SK-N-SH treated with all-trans-retinoic acid at 6 μM for 48 hours (cell line): ENCODE data around the gene EDN1.

Source experiments
- ATAC-seq: fragments of 200-7000 bp; cut with Tn5 transposase; 3 replicates; pipeline ENCODE4 v1.9.1; 2020; ENCODE audit warnings: mild to moderate bottlenecking, moderate library complexity
- ARNTL ChIP-seq: fragments of 450-650 bp; formaldehyde crosslinking; IDR thresholded peaks from 2 replicates; pipeline ENCODE4 v1.5.0; 2020; ENCODE audit warnings: low read depth, mild to moderate bottlenecking, moderate library complexity, borderline replicate concordance
- BACH2 ChIP-seq: fragments of 250-450 bp; sonication (Bioruptor Pico); IDR thresholded peaks from 2 replicates; pipeline ENCODE4 v1.9.0; 2021; ENCODE audit warnings: mild to moderate bottlenecking, borderline replicate concordance
- CREB5 ChIP-seq: fragments of 250-450 bp; sonication (Bioruptor Pico); IDR thresholded peaks from 2 replicates; pipeline ENCODE4 v1.5.1; 2020; ENCODE audit warnings: low read depth, mild to moderate bottlenecking, moderate library complexity
- CSDC2 ChIP-seq: fragments of 250-450 bp; sonication (Bioruptor Pico); IDR thresholded peaks from 2 replicates; pipeline ENCODE4 v1.5.0; 2020; ENCODE audit warnings: mild to moderate bottlenecking, moderate library complexity
- ESRRG ChIP-seq: fragments of 250-450 bp; sonication (Bioruptor Pico); IDR thresholded peaks from 2 replicates; pipeline ENCODE4 v1.6.1; 2021; ENCODE audit warnings: mild to moderate bottlenecking
- GLIS3 ChIP-seq: fragments of 250-450 bp; sonication (Bioruptor Pico); IDR thresholded peaks from 2 replicates; pipeline ENCODE4 v1.5.0; 2020; ENCODE audit warnings: mild to moderate bottlenecking, moderate library complexity
- ISL1 ChIP-seq: fragments of 250-450 bp; sonication (Bioruptor Pico); IDR thresholded peaks from 2 replicates; pipeline ENCODE4 v2.1.2; 2022; ENCODE audit warnings: mild to moderate bottlenecking, moderate library complexity
- PPARA ChIP-seq: fragments of 250-450 bp; sonication (Bioruptor Pico); IDR thresholded peaks from 2 replicates; pipeline ENCODE4 v1.5.0; 2020; ENCODE audit warnings: mild to moderate bottlenecking, borderline replicate concordance
- RARB ChIP-seq: fragments of 250-450 bp; sonication (Bioruptor Pico); IDR thresholded peaks from 2 replicates; pipeline ENCODE4 v1.8.0; 2021; ENCODE audit warnings: mild to moderate bottlenecking, moderate library complexity
- SNAI2 ChIP-seq: fragments of 250-450 bp; sonication (Bioruptor Pico); IDR thresholded peaks from 2 replicates; pipeline ENCODE4 v1.5.0; 2020; ENCODE audit warnings: mild to moderate bottlenecking, moderate library complexity
- TCF4 ChIP-seq: fragments of 250-450 bp; sonication (Bioruptor Pico); IDR thresholded peaks from 2 replicates; pipeline ENCODE4 v1.8.0; 2021; ENCODE audit warnings: mild to moderate bottlenecking, moderate library complexity, borderline replicate concordance
- TOX ChIP-seq: fragments of 250-450 bp; sonication (Bioruptor Pico); IDR thresholded peaks from 2 replicates; pipeline ENCODE4 v1.8.0; 2021; ENCODE audit warnings: mild to moderate bottlenecking, moderate library complexity, borderline replicate concordance
- TSHZ2 ChIP-seq: fragments of 250-450 bp; sonication (Bioruptor Pico); IDR thresholded peaks from 2 replicates; pipeline ENCODE4 v1.5.0; 2020; ENCODE audit warnings: mild to moderate bottlenecking, moderate library complexity
- ZC3H10 ChIP-seq: fragments of 250-450 bp; sonication (Bioruptor Pico); IDR thresholded peaks from 2 replicates; pipeline ENCODE4 v1.5.1; 2021; ENCODE audit warnings: mild to moderate bottlenecking, moderate library complexity
- ZFP3 ChIP-seq: fragments of 250-450 bp; sonication (Bioruptor Pico); IDR thresholded peaks from 2 replicates; pipeline ENCODE4 v1.5.0; 2020; ENCODE audit warnings: mild to moderate bottlenecking, moderate library complexity
- ZFP30 ChIP-seq: fragments of 450-650 bp; formaldehyde crosslinking; IDR thresholded peaks from 2 replicates; pipeline ENCODE4 v1.5.0; 2022; ENCODE audit warnings: mild to moderate bottlenecking, moderate library complexity
- ZNF565 ChIP-seq: fragments of 450-650 bp; formaldehyde crosslinking; conservative IDR thresholded peaks from 2 replicates; pipeline ENCODE4 v1.5.0; 2020; ENCODE audit warnings: low read depth, mild to moderate bottlenecking, moderate library complexity
- ZNF70 ChIP-seq: fragments of 450-650 bp; formaldehyde crosslinking; IDR thresholded peaks from 2 replicates; pipeline ENCODE4 v1.5.0; 2020; ENCODE audit warnings: mild to moderate bottlenecking, moderate library complexity
- ZNF8 ChIP-seq: fragments of 450-650 bp; formaldehyde crosslinking; IDR thresholded peaks from 2 replicates; pipeline ENCODE4 v1.5.0; 2020; ENCODE audit warnings: mild to moderate bottlenecking, moderate library complexity
- TF ChIP-seq, protein P1 (sequence below): fragments of 250-450 bp; sonication (Bioruptor Pico); IDR thresholded peaks from 2 replicates; pipeline ENCODE4 v1.5.1; 2021; ENCODE audit warnings: mild to moderate bottlenecking, moderate library complexity
- TF ChIP-seq, protein P2 (sequence below): fragments of 250-450 bp; sonication (Bioruptor Pico); IDR thresholded peaks from 2 replicates; pipeline ENCODE4 v1.8.0; 2020; ENCODE audit warnings: mild to moderate bottlenecking, moderate library complexity, borderline replicate concordance
- TF ChIP-seq, protein P3 (sequence below): fragments of 250-450 bp; sonication (Bioruptor Pico); IDR thresholded peaks from 2 replicates; pipeline ENCODE4 v1.8.0; 2021; ENCODE audit warnings: low read depth, mild to moderate bottlenecking, moderate library complexity, borderline replicate concordance

Gene EDN1

GRCh38 chr6:12283904-12284303, 6.3 kb upstream of the EDN1 start:
- no peak for TF ChIP-seq ISL1 (CRISPR knock-in tag)
- no peak for TF ChIP-seq GLIS3
- no peak for TF ChIP-seq ZNF70 (CRISPR knock-in tag)
- TF ChIP-seq SNAI2 = no peak
- TF ChIP-seq ESRRG (CRISPR knock-in tag) = no peak
- TF ChIP-seq TCF4 (CRISPR knock-in tag) = no peak
- TF ChIP-seq ZNF8 = no peak
- TF ChIP-seq ZFP30 (CRISPR knock-in tag) = no peak
- TF ChIP-seq ZNF565 = no peak
- no peak for TF ChIP-seq CSDC2 (CRISPR knock-in tag)
- no peak for TF ChIP-seq BACH2 (CRISPR knock-in tag)
- TF ChIP-seq, protein P1, sequence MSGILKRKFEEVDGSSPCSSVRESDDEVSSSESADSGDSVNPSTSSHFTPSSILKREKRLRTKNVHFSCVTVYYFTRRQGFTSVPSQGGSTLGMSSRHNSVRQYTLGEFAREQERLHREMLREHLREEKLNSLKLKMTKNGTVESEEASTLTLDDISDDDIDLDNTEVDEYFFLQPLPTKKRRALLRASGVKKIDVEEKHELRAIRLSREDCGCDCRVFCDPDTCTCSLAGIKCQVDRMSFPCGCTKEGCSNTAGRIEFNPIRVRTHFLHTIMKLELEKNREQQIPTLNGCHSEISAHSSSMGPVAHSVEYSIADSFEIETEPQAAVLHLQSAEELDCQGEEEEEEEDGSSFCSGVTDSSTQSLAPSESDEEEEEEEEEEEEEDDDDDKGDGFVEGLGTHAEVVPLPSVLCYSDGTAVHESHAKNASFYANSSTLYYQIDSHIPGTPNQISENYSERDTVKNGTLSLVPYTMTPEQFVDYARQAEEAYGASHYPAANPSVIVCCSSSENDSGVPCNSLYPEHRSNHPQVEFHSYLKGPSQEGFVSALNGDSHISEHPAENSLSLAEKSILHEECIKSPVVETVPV = no peak
- no peak for TF ChIP-seq ZFP3 (CRISPR knock-in tag)
- TF ChIP-seq, protein P2, sequence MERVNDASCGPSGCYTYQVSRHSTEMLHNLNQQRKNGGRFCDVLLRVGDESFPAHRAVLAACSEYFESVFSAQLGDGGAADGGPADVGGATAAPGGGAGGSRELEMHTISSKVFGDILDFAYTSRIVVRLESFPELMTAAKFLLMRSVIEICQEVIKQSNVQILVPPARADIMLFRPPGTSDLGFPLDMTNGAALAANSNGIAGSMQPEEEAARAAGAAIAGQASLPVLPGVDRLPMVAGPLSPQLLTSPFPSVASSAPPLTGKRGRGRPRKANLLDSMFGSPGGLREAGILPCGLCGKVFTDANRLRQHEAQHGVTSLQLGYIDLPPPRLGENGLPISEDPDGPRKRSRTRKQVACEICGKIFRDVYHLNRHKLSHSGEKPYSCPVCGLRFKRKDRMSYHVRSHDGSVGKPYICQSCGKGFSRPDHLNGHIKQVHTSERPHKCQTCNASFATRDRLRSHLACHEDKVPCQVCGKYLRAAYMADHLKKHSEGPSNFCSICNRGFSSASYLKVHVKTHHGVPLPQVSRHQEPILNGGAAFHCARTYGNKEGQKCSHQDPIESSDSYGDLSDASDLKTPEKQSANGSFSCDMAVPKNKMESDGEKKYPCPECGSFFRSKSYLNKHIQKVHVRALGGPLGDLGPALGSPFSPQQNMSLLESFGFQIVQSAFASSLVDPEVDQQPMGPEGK (CRISPR knock-in tag) = no peak
- no peak for TF ChIP-seq TOX (CRISPR knock-in tag)
- no peak for TF ChIP-seq CREB5 (CRISPR knock-in tag)
- no peak for TF ChIP-seq ARNTL
- TF ChIP-seq ZC3H10 (CRISPR knock-in tag) = no peak
- TF ChIP-seq, all 23 proteins: peak for 0

GRCh38 chr6:12286373-12287110, 3.6 kb upstream of the EDN1 start:
- no peak for ATAC-seq
- no peak for TF ChIP-seq TCF4 (CRISPR knock-in tag)

More at GRCh38 chr6:12283904-12284303, 6.3 kb upstream of the EDN1 start:
- no peak for ATAC-seq

- no peak for TF ChIP-seq PPARA (CRISPR knock-in tag)
- TF ChIP-seq, protein P2 (CRISPR knock-in tag) = no peak
- no peak for TF ChIP-seq ZNF70 (CRISPR knock-in tag)
- no peak for TF ChIP-seq SNAI2
- TF ChIP-seq TOX (CRISPR knock-in tag) = no peak
- TF ChIP-seq, protein P3, sequence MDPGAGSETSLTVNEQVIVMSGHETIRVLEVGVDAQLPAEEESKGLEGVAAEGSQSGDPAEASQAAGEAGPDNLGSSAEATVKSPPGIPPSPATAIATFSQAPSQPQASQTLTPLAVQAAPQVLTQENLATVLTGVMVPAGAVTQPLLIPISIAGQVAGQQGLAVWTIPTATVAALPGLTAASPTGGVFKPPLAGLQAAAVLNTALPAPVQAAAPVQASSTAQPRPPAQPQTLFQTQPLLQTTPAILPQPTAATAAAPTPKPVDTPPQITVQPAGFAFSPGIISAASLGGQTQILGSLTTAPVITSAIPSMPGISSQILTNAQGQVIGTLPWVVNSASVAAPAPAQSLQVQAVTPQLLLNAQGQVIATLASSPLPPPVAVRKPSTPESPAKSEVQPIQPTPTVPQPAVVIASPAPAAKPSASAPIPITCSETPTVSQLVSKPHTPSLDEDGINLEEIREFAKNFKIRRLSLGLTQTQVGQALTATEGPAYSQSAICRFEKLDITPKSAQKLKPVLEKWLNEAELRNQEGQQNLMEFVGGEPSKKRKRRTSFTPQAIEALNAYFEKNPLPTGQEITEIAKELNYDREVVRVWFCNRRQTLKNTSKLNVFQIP = no peak
- TF ChIP-seq TSHZ2 = no peak
- no peak for TF ChIP-seq TCF4 (CRISPR knock-in tag)
- no peak for TF ChIP-seq RARB (CRISPR knock-in tag)
- TF ChIP-seq ZNF565 = no peak
- no peak for TF ChIP-seq CREB5 (CRISPR knock-in tag)
- no peak for TF ChIP-seq ISL1 (CRISPR knock-in tag)
- no peak for TF ChIP-seq ARNTL
- TF ChIP-seq GLIS3 = no peak
- no peak for TF ChIP-seq CSDC2 (CRISPR knock-in tag)
- TF ChIP-seq ZFP3 (CRISPR knock-in tag) = no peak
- TF ChIP-seq, protein P1 = no peak
- no peak for TF ChIP-seq ZNF8
Measured at GRCh38 chr6:12288211-12288618, 1.9 kb upstream of the EDN1 start.

More at GRCh38 chr6:12288211-12288618, 1.9 kb upstream of the EDN1 start:
- no peak for ATAC-seq
